Activated CD8-positive, alpha-beta memory T cell treated with anti-CD3 and anti-CD28 coated beads for 36 hours (primary cell): ENCODE data around the gene HSF4. TPM values are rescaled to one million over a fixed set of nuclear protein-coding genes. Genes with fewer than 3 reads are reported as not detected.

Source experiments
- CTCF ChIA-PET: fragments of 350-600 bp; sonication (Branson Sonifier 250); formaldehyde crosslinking; loops from one replicate; lab custom pipeline; 2021; ENCODE audit warnings: antibody characterized with exemption; lab: Charles Lee
- POLR2A ChIA-PET: fragments of 350-600 bp; sonication (Branson Sonifier 250); formaldehyde crosslinking; loops from one replicate; lab custom pipeline; 2021; ENCODE audit warnings: antibody characterized with exemption; lab: Charles Lee
- total RNA-seq, 2 experiments: library from RNA; stranded (reverse); gene quantifications; one replicate each; pipeline ENCODE4 v1.2.3, GENCODE V29; 2021

The HSF4 gene
- total RNA-seq, 2 experiments from 2014 or later = 7.6 to 11.4 TPM

DNA sequence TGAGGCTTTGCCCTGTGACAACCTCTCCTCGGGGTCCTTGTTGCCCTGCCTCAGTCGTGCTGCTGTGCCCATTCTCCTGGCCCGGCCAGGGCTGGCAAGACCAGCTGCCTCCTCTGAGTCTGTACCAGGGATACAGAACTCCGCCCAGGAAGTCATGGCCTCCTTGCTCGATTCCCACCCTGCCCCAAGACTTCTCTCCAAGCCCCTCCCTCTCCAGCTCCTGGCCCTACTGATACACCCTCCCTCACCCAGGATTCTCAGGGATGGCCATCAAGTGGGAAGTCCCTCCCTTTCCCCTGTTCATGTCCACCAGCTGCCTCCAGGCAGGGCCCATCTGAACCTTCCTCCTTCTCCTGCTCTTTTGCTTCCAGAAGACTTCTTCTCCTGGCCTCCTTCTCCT, 51.2 kb downstream of the HSF4 start:
- CTCF ChIA-PET = no interaction called here
- POLR2A ChIA-PET = interaction anchor here (0.6 kb wide), 1 partner anchor 1461 kb away, joined by 3 read pairs; no protein-coding TSS in a partner anchor

DNA sequence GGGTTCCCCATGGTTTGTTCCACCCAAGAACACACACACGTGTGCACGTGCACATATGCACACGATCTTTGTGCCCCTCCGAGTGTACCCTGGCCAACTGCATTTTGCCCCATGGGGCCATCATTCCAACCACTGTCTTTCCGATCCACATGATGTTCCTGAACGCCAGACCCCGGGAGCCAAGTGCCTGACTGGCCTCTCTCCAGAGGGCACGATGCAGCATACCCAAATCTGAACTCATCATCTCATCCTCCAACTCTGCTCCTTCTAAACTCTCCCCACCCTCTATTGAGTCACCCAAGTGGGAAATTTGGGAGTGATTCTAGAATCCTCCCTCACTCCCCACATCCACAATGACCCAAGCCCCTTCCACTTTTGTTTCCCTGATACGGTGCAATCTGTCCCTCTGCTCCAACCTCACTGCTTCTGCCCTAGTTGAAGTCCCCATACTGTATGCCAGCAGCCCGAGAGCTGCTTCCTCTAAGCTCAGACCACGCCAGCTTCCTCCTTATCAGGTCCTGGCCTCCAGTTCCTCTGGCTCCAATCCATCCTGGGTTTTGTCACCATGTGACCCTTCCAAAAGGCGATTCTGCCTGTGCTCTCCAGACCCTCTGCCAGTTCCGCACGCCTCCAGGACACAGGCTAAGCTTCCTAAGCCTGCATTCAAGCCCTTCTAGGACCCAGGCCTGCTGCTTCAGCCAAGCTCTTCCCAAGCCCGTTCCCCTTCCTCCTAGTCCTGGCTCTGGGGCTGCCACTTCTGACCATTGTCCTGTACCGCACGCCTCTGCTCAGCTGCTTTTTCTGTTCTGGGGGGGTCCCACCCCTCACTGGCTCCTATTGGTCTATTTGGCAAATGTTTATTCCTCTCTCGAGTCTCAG, 52.3 kb downstream of the HSF4 start:
- POLR2A ChIA-PET = no interaction called here
- CTCF ChIA-PET = interaction anchor here (1.0 kb wide), 1 partner anchor 80 kb away, joined by 7 read pairs; no protein-coding TSS in a partner anchor

Other genes starting within 250 kb of the HSF4 start
- not detected for gene CDH16, start 245.9 kb upstream of the HSF4 start, total RNA-seq
- under 1 TPM; 0.32 to 0.50 TPM for gene RRAD, start 239.2 kb upstream of the HSF4 start, total RNA-seq
- 100 to 1,000 TPM; 174 to 177 TPM for gene CIAO2B, start 230.3 kb upstream of the HSF4 start, total RNA-seq
- gene CES2, start 229.2 kb upstream of the HSF4 start, total RNA-seq = 10 to 100 TPM; 25.0 to 28.7 TPM
- gene CES3, start 203.5 kb upstream of the HSF4 start, total RNA-seq = under 1 TPM; 0.31 to 0.57 TPM
- gene CES4A, start 176.2 kb upstream of the HSF4 start, total RNA-seq = 1 to 10 TPM; 4.5 to 5.2 TPM
- 100 to 1,000 TPM; 140 to 147 TPM for gene CBFB, start 135.6 kb upstream of the HSF4 start, total RNA-seq
- 10 to 100 TPM; 18.1 to 20.0 TPM for gene PHAF1, start 54.8 kb upstream of the HSF4 start, total RNA-seq
- gene B3GNT9, start 13.7 kb upstream of the HSF4 start, total RNA-seq = 1 to 10 TPM; 2.0 to 2.1 TPM
- 10 to 100 TPM; 18.0 to 19.0 TPM for gene TRADD, start 4.8 kb upstream of the HSF4 start, total RNA-seq
- 10 to 100 TPM; 11.8 to 12.2 TPM for gene FBXL8, start 4.8 kb upstream of the HSF4 start, total RNA-seq
- 1 to 10 TPM; 4.9 to 5.2 TPM for gene NOL3, start 5.8 kb downstream of the HSF4 start, total RNA-seq
- gene MATCAP1, start 19.2 kb downstream of the HSF4 start, total RNA-seq = 10 to 100 TPM; 18.6 to 22.4 TPM
- gene EXOC3L1, start 25.4 kb downstream of the HSF4 start, total RNA-seq = under 1 TPM in 1 of 2 experiments, not detected in 1; 0.19 TPM
- gene E2F4, start 27.4 kb downstream of the HSF4 start, total RNA-seq = 100 to 1,000 TPM; 146 to 151 TPM
- 1 to 10 TPM; 5.5 to 5.8 TPM for gene ELMO3, start 34.4 kb downstream of the HSF4 start, total RNA-seq
- 10 to 100 TPM; 61.2 to 61.7 TPM for gene TMEM208, start 62.4 kb downstream of the HSF4 start, total RNA-seq
- 100 to 1,000 TPM; 113 to 118 TPM for gene FHOD1, start 82.7 kb downstream of the HSF4 start, total RNA-seq
- 1 to 10 TPM; 6.7 to 7.8 TPM for gene SLC9A5, start 84.2 kb downstream of the HSF4 start, total RNA-seq
- 10 to 100 TPM; 25.8 to 26.1 TPM for gene PLEKHG4, start 114.8 kb downstream of the HSF4 start, total RNA-seq
- gene KCTD19, start 162.0 kb downstream of the HSF4 start, total RNA-seq = 1 to 10 TPM; 1.4 to 1.5 TPM
- gene LRRC36, start 162.1 kb downstream of the HSF4 start, total RNA-seq = 1 to 10 TPM in 1 of 2 experiments, under 1 TPM in 1; 0.55 to 1.1 TPM
- not detected for gene TPPP3, start 228.8 kb downstream of the HSF4 start, total RNA-seq